NCI-H2196 (cell line): ENCODE measurements around the gene NECAP2.

ENCODE experiments used
- DNase-seq: peaks from one replicate; lab custom pipeline; 2025; ENCODE audit not compliant: unreplicated experiment; lab: John Stamatoyannopoulos, UW

Gene NECAP2

DNA sequence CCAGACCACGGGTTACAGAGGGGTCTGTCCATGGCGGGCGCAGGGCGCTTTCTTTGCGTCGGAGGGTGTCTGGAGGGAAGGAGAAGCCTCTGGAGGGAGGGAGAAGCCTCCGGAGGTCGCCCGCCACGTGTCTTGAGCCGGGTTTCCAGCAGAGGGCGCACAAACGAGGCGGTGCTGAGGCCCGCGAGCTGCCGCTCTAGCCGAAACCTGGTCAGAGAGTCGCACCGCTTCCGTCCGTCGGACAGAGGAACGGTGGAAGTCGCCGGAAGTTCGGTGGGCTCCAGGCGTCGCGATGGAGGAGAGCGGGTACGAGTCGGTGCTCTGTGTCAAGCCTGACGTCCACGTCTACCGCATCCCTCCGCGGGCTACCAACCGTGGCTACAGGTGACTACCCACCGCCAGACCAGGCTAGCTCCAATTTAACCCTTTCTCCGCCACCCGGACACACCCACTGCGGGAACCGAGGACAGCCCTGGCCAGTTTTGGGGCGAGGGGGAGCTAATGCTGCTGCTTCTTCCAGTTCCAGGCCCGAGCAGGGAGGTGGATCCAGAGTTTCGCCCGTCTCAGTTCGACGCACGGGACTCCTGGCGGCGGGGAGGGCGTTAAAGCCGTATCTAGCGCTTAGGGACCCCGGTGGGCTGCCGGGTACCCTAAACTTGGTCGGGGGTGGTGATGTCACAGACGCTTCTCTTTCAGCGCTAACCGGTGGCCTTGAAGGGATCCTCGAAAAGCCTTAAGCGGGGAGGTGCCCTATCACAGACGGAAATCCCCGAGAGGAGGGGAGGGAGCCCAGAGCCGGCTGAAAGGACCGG lies at the start of gene NECAP2:
Gene NECAP2 (plus strand): TSS at position 255 of the 812 bp plus-strand sequence. CDS start 38 bp downstream, at position 293.
- peak; percentile 97 for DNase-seq

DNA sequence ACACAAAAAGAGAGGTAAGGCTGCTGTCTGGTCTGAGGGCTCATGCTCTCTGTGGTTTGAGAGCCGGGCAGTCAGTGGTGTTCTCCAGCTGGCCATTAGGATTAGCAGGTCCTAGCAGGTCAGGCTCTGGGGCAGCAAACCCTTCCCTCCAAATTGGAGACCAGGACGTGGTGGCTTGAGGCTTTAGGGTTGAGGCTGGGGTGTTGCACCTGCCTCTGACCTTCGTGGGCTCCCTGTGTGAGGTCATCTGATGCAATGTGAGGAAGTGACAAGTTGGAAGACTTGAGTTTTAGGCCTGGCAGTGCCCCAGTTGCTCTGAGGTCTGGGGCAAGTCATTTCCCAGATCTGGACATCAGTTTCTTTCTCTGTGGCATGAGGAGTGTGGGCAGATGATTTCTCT lies 49.1 kb upstream of the NECAP2 start:
- DNase-seq = no peak

- no peak for DNase-seq
Measured at GRCh38 chr1:16392740-16393569, 47.6 kb upstream of the NECAP2 start.

DNA sequence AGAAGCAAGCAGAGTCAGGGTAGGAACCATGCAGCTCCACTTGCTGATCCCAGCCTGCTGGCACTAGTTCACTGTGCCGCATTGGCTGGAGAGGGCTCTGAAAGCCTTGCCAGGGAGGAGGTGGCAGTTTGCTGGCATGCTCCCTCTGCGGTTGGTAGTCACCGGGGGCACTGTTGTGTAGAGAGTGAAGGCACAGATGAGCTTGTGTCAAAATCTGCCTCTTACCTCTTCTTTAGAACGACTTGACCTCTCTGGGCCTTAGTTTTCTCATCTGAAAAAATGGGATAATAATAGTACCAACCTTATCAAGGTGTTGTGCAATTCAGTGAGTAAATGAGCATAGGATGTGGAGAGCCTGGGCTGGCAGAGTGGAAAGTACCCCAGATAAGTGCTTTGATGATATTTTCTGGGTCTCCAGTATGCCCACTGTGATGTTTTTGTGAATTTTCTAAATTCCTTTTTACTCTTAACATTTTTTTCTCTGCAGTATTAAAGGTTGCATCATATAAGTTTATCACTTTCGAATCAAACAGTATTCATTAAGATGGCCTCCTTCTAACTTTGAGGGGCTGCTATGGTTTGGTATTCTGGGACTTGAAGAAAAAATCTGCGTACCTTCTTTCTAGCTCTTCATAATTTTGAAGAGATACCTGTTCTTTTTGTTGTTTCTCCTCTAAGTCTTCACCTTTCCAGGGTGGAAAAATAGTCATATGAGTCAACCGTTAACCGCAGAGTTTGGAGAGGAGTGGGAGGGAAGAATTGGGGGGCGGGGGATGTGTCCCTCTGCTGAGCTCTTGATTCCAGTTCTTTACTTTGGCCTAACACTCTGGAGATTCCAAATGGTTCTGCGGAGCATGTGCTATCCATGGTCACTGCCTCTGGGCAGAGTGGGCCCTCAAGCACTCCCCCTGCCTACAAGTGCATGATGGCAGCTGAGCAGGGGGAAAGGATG lies 46.7 kb upstream of the NECAP2 start:
- peak; percentile 29 for DNase-seq

DNA sequence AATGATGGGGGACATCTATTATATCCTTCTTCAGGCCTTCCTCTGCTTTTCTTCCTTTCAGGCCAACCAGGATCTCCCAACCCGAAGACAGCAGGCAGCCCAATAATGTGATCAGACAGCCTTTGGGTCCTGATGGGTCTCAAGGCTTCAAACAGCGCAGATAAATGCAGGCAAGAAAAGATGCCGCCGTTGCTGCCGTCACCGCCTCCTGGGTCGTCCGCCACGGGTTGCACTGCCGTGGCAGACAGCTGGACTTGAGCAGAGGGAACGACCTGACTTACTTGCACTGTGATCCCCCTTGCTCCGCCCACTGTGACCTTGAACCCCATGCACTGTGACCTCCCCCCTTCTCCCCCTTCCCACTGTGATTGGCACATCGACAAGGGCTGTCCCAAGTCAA lies 45.5 kb upstream of the NECAP2 start:
- DNase-seq = no peak

GRCh38 chr1:16396591-16396990 lies 43.9 kb upstream of the NECAP2 start:
- peak; percentile 92 for DNase-seq

- no peak for DNase-seq
Measured at GRCh38 chr1:16397120-16397519, 43.4 kb upstream of the NECAP2 start.

DNA sequence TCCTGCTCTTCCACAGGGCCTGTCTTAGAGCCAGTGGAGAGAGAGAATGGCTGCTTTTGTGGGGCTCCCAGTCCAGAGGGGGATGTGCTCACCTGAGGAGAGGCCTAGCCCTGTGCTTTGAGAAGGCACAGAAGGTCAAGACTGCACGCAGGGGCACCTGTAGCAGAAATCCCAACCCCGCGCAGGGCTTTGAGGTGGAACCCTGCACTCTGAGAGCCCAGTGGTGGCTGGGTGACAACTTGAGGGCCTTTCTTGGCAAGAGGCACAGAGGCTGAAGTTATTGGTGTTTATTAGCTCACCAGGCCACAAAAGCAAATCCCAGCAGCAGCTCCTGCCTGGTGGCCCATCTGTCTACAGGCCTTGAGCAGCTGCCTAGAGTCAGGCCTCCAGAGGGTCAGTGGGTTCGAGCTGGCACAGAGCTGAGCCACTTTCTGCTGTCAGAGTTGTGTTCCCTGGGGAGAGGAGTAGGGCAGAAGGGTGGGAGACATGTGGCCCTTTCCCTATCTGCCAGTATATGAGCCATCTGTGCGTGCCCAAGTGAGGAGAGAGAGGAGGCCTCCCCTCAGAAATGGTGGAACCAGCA lies 42.1 kb upstream of the NECAP2 start:
- no peak for DNase-seq

DNA sequence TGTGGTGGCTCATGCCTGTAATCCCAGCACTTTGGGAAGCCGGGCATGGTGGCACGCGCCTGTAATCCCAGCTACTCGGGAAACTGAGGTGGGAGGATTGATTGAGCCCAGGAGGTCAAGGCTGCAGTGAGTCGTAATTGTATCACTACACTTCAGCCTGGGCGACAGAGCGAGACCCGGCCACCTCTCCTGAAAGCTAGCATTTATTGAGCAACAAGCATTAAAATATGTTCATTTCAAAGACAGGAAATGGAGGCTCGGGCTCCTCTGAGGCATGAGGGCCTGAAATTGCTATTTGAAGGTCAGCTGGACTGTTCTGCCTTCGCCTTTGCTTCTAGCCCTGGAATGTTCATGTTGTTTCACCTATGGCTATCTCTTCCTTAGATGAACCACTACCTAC lies 37.8 kb upstream of the NECAP2 start:
- no peak for DNase-seq

DNA sequence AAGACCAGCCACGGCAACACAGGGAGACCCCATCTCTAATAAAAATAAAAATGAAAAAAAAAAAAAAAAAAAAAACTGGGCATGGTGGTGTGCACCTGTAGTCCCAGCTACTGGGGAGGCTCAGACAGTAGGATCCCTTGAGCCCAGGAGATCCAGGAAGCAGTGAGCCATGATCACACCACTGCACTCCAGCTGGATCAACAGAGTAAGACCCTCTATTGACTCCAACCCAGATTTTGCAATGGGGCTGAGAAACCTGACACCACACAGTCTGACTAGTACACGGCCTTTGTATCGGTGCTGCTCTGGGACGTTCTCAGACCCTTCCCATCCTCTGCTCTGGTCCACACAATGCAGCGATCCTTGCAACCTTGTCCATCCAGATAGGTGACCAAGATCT lies 35.1 kb upstream of the NECAP2 start:
- DNase-seq = no peak

GRCh38 chr1:16406868-16407267 lies 33.7 kb upstream of the NECAP2 start:
- DNase-seq = no peak

DNA sequence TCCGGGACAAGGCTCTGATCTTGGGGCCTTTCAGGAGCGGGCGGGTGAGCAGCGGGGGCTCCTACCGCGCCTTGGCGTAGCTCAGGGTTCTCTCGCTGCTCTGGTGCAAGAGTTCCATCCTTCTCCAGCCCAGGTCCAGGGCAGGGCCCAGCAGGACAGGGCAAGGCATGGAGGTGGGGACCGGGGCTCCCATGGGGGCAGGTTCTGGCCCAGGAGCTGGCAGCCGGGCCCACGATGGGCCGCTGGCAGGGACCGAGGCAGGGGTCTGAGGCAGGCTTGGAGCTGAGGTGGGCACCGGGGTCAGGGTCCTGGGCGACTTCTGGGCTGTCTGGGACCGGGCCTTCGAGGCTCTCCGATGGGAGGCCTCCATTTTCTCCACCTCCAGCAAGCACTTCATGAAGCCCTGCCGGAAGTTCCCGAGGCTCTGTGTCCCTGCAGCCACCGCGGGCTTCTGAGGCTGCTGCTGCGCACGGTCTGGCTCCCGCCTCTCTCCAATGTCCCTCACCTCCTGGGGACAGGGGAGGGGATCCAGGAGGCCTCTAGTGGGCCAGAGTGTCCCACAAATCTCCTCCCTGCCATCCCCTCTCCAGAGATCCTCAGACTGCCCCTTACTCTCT lies 30.9 kb upstream of the NECAP2 start:
- DNase-seq = no peak

GRCh38 chr1:16410803-16411202 lies 29.7 kb upstream of the NECAP2 start:
- no peak for DNase-seq

DNA sequence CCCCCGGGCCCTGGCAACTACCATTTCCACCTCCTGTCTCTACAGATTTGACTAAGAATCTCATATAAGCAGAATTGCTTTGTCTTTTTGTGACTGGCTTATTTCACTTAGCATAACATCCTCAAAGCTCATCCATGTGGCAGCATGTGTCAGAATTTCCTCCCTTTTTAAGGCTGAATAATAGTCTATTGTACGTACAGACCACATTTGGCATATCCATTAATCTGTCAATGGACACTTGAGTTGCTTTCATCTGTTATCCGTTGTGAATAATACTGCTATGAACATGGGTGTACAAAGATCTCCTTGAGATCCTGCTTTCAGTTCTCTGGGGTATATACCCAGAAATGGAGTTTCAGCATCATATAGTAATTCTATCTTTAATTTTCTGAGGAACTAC lies 27.3 kb upstream of the NECAP2 start:
- DNase-seq = no peak

- DNase-seq = no peak
Measured at GRCh38 chr1:16418823-16419425, 21.6 kb upstream of the NECAP2 start.

DNA sequence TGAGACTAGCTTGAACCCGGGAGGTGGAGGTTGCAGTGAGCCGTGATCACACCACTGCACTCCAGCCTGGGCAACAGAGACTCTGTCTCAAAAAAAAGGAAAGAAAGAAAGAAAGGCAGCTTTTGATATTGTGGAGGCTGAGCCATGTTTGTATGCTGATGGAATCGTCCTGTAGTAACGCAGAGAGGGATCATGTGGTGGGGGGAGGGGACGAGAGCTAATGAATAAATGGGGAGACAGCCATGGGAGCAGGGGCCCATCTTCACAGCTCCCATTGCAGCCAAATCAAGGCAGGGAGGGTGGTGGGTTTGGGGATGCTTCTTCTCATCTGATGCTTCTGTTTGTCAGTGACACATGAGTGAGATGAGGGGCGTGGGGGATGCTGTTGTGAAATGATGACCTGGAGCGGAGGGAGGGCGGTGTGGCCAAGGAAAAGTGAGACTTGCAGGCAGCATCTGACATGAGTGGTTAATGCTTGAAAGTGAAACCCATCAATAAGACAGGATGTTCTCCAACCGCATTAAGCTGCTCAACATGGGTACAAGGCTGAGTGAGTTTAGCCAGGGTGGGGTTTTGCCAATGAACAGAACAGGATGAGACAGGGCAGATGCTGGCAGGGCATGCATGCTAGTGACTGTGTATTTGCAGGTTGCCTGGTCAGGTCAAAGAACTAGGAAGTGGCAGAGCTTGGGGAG lies 20.0 kb upstream of the NECAP2 start:
- DNase-seq = no peak

GRCh38 chr1:16421201-16421600 lies 19.3 kb upstream of the NECAP2 start:
- no peak for DNase-seq

GRCh38 chr1:16422041-16422440 lies 18.5 kb upstream of the NECAP2 start:
- no peak for DNase-seq
